Measurements from ENCODE around the gene FBXO9. TPM values are rescaled to one million over a fixed set of nuclear protein-coding genes. Genes with fewer than 3 reads are reported as not detected.

FBXO9 gene
- total RNA-seq, 1 experiment from 2014 or later: 63.6 TPM

DNA sequence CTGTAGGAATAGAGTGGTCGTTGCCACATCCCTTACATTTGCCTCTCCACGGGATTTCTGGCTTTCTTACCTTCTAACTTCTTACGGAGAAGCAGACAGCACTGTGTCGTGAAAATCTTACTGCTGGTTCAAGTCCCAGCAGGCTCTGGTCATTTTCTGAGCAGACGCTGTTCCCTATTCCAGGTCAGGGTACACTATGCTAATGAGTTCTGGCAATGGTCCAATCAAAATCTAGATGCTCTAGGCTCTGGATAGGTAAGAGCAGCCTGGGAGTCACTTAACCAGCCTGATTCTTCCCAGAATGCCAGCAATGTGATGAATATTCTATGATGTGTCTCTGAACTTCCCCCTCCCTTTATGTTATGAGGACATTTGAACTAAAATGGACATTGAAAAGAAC is 83.5 kb downstream of the FBXO9 start, which contains the start of gene GCM1:
Gene GCM1, minus strand, starts transcription at position 158 of the 400 bp plus-strand sequence. CDS start 3,209 bp downstream, outside the sequence.
- Mint-ChIP-seq H3K9me3 (ENCODE audit: unreplicated experiment) (no peaks in the 10 kb centered on the region), H3K4me3 (ENCODE audit: unreplicated experiment) (no peak within 1 kb of the TSS), H3K27ac (ENCODE audit: low read depth, unreplicated experiment) (no peak within 1 kb of the TSS), H3K27me3 (ENCODE audit: insufficient read depth, unreplicated experiment) (no peaks in the 10 kb centered on the region), H3K4me1 (ENCODE audit: insufficient read depth, unreplicated experiment) (no peaks in the 10 kb centered on the region), H3K36me3 (ENCODE audit: insufficient read depth, unreplicated experiment) (peaks cover 6% of the 10 kb centered on the region)
- POLR2A ChIA-PET: no interaction called here
- TF ChIP-seq, protein P1, sequence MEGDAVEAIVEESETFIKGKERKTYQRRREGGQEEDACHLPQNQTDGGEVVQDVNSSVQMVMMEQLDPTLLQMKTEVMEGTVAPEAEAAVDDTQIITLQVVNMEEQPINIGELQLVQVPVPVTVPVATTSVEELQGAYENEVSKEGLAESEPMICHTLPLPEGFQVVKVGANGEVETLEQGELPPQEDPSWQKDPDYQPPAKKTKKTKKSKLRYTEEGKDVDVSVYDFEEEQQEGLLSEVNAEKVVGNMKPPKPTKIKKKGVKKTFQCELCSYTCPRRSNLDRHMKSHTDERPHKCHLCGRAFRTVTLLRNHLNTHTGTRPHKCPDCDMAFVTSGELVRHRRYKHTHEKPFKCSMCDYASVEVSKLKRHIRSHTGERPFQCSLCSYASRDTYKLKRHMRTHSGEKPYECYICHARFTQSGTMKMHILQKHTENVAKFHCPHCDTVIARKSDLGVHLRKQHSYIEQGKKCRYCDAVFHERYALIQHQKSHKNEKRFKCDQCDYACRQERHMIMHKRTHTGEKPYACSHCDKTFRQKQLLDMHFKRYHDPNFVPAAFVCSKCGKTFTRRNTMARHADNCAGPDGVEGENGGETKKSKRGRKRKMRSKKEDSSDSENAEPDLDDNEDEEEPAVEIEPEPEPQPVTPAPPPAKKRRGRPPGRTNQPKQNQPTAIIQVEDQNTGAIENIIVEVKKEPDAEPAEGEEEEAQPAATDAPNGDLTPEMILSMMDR (IDR thresholded peaks at IDR 0.05; ENCODE audit: unreplicated experiment): no peak
- CTCF ChIA-PET: no interaction called here
- no TSS peak for BruUV-seq (replicated peaks)
- DNase-seq (ENCODE audit: unreplicated experiment): no peak
- intact Hi-C loops (cut with micrococcal nuclease): no loop called here

Other genes starting within 250 kb of the FBXO9 start
- not detected in 2 replicates for gene GSTA5, start 224.6 kb upstream of the FBXO9 start, total RNA-seq (2022)
- gene GSTA3, start 155.7 kb upstream of the FBXO9 start, total RNA-seq (2022): not detected in 2 replicates
- gene GSTA4, start 70.1 kb upstream of the FBXO9 start, total RNA-seq (2022): 5.3 and 5.9 TPM in 2 replicates
- gene CILK1, start 3.6 kb upstream of the FBXO9 start, total RNA-seq (2022): 4.4 and 5.3 TPM in 2 replicates
- not detected in 2 replicates for gene GCM1, start 83.4 kb downstream of the FBXO9 start, total RNA-seq (2022)

Measured in MCF 10A (cell line).